Ammon's horn (tissue), 1 donor: ENCODE data around the gene ST6GALNAC2.
"Not testable (repeated sequence)": the region's sequence is repeated elsewhere in the genome, so short reads cannot be mapped to it uniquely, and the experiment has no call there.

Source experiments
- DNase-seq: peaks from one replicate; pipeline ENCODE4 v3.0.0-alpha.2; 2016; ENCODE audit warnings: low spot score

Gene ST6GALNAC2

DNA sequence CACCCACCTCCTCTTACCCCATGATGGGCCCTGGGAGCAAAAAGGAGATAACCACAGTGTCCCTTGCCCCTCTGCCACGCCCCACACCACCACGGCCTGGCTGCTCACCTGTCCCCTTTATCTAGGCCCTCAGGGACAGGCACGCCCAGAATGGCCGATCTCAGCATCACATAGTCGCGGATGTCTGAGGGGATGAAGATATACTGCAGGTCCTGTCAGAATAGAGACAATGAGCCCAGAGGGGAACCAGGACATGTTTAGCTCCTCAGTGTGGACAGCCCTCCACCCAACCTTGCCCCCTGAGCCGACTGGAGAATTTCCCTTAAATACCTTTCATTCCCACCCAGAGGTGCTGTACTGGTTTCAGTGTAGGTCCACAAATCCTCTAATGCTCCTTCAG, 15.2 kb downstream of the ST6GALNAC2 start:
- no peak for DNase-seq

DNA sequence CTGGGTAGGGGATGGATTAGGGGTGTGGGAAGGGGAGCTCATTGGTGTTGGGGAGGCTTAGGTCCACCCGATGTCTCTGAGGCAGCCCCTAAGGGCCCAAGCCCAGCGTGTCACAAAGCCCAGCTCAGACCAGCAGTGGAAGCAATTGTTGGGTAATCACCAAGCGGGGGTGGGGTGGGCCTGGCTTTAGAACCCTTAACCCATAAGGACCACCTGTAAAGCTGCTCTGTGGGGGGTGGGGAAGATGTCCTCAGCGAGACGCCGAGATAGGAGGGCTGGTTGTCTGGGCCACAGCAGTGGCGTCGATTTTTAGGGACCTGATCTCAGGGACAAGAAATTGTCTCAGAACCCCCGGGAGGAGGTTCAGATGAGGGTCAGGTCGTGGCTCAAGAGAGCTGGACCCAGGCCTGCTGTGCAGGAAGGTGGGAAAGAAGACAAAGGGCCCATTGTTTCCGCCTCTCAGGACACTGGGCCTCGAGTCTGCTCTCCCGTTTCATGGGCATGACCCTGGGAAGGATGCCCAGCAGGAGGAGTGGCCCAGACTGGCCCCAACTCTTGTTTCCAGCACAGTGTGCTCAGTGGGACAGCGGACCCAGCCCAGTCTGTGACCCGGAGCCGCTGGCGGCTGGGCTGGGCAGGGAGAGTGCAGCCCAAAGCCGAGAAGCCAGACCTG, 15.9 kb downstream of the ST6GALNAC2 start:
- DNase-seq, result peak; percentile 86

DNA sequence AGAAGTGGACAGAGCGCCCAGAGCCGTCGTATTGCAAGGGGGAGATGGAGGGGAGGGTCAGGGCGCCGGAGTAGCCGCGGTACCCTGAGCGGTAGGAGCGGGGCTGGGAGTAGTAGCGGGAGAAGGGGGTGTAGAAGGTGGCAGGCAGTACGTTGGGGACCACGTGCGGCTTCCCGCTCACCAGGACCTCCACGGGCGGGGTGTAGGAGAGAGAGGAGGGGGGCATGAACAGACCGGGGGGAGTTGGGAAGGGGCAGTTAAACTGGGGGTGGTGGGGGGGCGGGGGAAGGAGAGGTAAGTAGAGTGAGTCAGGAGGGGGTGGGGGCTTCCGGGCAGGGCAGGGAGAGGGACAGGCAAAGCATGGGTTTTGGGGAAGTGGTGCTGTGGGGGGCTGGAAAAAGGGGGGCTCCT, 16.8 kb downstream of the ST6GALNAC2 start:
- no peak for DNase-seq

DNA sequence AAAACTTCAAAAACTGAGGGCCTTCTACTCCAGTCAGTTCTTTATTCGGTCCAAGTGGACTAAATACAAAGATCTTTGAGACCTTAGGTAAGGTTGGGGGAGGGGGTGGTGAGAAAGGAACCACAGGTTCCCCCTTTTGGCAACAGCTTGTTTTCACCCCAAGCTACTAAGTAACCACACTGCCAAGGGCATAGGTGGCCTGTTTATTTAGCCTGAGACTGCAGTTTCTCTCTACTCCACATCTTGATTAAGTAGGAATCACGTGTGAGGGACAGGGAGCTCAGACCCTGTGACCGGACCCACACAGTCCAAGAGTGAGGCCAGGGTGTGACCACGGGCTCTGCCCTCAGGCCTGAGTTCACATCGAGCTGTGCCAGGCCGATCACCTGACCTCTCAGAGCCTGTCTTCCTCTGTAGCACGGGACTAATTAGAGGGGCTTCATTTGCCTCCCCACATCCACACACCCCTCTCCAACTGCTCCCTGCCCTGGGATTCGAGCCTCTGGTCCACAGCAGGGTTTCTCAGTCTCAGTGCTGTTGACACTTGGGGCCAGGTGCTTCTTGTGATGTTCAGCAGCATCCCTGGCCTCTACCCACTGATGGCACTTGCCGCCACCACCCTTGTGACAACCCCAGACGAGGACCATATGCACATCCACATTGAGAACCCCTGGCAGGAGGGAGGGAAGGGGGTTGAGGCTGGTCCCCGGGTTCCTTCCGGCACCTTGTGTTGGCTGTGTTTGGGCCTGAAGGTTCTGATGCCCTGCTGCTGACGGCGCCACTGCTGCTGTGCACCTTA, 17.8 kb downstream of the ST6GALNAC2 start:
- DNase-seq, result no peak

DNA sequence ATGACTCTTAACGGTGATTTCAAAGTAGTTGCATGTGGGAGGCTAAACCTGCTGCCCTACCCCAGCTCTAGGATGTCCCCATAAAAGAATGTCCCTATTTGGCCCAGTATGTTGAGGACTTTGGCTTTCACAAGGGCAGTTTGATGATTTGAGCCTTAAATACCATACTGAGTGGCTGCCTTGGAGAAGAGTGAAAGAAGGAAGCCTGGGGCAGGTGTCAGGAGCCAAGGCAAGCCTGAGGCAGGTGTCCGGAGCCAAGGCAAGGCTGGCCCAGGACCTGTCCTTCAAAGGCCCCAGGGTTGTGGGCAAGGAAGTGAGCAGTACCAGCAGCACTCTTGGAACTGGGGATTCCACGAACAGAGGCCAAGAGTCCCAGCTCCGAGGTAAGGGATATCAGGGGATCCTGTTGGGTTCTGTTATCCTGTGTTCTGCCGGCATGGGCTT, 18.6 kb downstream of the ST6GALNAC2 start:
- DNase-seq, result no peak

DNA sequence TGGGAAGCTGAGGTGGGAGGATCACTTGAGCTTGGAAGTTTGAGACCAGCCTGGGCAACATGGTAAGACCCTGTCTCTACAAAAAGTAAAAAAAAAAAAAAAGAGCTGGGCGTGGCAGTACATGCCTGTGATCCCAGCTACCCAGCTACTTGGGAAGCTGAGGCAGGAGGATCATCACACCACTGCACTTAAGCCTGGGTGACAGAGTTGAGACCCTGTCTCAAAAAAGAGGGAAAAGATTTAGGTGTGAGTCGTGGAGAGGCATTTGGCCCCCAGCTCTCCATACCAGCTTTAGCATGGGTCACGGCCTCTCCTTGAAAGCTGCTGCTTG, 19.1 kb downstream of the ST6GALNAC2 start:
- no peak for DNase-seq

DNA sequence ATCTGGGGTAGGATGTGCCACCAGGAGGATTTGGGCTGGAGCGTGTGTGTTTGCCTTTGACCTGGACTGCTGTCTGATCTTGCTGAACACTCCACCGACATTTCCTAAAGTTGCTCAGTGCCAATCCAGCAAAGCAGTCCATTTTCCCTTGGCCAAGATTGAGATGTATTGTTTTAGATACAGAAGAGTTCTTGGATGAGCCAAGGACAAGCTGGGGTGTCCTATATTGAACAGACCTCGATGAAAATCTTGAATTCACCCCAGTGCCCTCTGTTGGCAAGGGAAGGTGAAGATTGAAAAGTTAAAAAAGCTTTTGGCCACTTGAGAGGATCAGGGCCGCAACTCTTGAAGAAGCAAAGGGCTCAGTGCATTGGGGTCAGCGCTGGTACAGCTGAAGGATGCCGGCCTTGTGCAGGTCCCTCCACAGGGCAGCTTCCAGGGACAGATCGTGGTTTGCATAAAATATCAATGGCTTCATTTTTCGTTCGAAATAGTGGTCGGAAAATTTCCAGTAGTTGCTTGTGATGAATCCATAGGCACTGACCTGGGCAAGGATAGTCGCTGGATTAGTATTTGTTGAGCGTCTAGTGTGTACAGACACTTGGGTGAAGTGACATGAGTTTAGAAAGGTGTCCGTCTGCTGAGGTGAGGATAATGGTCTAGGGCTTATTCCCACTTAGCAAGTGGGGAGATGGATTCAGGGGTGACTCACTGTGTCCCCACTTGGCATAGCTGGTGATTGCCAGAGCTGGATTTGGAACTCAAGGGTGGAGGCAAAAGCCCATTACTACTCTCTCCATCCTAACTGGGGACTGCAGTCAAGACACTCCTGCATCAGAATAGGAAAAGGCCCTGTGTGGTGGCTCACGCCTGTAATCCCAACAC, 19.7 kb downstream of the ST6GALNAC2 start:
- no peak for DNase-seq

DNA sequence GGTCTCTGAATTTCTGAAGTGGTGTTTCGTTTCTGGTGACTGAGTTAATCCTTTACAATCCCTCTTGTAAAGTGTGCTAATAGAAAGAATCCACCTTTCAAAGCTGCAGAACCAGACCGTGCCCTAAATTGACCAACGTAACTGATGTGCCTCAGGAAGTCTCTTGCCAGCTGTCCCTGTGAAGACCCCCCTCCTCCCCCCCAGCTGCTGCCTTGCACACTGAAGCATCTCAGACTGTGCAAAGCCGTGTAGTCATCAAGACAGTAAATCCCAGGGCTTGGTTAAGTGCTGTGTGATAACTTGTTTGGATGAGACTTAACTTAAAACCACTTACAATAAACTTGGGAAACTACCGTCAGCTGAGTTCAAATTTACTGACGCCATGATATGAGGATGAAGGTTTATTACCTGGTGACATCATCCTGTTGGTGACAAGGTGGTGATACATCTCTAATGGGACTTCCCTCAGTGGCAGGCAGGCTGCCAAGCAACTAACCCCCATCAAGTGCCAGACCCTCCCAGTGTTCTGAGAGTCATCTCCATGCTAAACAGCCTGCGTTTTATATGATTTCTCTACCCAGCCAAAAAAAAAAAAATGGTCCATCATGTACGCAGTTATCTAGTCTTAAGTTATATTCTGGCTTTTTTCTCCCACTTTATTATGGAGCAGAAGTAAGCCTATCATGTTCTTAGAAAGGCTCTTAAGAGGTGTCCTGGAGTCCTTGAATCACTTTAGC, 20.5 kb downstream of the ST6GALNAC2 start:
- DNase-seq, result not testable (repeated sequence)

DNA sequence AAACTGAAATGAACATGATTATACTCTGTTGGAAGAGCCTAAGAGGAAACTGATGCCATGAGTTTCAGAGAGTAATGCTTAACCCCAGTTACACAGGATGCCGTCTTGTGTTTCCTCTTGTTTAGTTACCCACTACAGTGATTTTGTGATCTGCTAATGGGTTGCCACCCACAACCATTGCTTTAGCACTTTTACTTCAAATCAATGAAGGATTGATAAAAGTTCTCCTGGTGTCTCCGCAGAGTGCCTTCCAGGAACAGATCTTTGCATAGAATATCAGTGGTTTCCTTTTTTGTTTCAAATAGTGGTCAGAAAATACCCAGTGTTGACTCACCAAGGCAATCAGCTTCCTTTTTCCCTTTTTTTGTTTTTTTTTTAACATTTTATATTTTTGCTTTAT, 22.3 kb downstream of the ST6GALNAC2 start:
- not testable (repeated sequence) for DNase-seq

DNA sequence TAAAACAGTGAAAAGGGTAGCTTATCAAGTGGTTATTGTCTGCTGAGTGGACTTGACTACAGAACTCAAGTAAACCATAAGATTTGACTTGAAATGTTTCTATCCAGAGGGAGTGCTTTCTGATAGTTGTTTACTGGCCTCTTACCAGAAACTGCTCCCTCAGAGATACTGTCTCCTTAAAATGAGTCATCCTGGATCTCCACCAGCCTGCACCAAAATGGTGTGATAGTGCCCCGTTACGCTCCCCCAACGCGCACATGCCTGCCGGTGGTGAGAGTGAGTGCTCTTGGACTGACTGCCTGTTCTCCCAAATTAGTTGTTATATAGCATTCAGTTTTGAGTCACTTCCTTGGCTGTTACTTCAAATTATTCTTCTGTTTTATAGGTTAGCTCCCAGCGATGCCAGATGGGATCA, 22.9 kb downstream of the ST6GALNAC2 start:
- no peak for DNase-seq

DNA sequence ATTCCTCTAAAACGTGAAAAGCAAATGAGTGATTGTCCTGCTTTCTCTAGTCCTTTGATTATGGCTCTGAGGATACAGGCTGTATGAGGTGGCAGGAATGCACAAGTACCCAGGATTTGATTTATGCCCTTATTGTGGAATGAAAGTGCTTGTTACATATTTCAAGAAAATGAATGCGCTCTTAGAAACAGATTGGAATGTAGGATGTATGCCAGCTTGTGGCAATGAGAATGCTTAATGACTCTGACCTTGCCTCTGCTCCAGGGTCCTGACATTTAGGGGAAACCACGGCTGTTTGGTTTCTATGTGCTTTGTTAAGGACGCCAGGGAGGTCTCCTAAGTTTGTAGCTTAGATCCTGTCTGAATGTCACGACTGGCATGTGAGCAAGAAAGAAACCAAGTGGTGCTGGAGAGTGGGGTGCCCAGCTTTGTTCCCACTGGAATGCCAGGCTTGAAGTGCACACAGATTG, 23.8 kb downstream of the ST6GALNAC2 start:
- no peak for DNase-seq

DNA sequence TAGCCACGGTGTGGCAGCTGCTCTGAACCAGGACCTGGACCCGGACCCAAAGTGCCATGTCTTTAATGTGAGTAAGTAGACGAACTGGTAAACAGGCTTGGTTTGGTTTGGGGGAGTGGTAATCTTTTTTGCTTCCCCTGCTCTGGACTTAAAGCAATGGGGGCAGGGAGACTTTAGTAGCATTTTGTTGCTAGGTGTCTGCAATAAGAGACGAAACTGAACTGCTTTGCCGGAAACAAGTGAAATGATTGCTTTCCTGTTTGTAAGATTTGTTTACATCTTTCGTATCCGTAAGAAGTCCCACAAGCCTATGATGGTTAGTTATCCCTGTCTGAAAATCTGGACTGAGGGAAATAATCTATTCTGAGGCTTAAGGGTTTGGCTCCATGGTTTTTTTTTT, 24.3 kb downstream of the ST6GALNAC2 start:
- DNase-seq, result no peak

DNA sequence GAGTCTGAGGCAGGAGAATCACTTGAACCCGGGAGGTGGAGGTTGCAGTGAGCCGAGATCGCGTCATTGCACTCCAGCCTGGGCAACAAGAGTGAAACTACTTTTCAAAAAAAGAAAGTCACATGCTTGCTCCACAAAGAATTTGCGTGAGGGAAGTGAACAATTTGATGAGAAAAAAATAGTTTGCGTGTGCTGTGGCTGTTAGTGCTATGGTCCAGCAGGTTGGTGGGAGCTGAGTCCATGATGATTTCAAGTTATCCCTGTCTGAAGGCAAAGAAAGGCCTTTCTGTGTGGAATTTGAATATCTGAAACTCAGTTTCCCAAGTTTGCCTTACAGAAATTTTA, 24.8 kb downstream of the ST6GALNAC2 start:
- DNase-seq, result no peak

DNA sequence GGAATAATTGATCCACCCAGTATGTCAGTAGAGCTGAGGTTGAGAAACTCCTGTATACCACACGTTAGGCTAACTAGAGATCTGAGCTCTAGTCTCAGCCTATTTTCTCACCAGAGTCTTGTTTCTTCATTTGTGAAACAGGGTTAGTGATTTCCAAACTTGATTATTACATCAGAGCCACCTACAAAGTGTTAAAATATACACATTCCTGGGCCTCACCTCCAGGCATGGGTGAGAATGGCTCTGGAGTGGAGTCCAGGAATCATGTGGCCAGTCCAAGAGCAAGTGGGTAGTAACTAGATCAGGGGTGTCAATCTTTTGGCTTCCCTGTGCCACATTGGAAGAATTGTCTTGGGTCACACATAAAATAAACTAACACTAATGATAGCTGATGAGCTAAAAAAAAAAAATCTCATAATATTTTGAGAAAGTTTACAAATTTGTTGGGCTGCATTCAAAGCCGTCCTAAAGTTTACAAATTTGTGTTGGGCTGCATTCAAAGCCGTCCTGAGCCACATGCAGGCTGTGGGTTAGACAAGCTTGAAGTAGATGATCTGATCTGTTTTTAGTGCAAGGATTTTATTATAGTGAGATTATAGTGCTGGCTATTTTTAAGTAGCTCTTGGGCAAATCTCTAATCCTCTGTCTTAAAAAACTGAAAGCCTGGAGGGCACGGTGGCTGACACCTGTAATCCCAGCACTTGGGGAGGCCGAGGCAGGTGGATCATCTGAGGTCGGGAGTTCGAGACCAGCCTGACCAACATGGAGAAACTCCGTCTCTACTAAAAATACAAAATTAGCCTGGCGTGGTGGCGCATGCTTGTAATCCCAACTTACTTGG, 25.4 kb downstream of the ST6GALNAC2 start:
- no peak for DNase-seq

DNA sequence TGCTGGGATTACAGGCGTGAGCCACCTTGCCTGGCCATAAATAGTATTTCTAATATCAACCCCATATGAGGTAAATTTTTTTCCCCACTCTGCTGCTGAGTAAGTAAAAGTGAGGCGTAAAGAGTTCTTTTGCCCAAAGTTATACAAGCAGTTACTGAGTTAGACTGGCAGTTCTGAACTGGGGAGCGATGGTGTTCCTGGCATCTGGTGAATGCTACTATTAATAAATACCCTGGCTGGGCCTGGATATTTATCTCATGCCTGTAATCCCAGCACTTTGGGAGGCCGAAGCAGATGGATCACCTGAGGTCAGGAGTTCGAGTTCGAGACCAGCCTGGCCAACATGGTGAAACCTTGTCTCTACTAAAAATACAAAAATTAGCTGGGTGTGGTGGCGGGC, 26.2 kb downstream of the ST6GALNAC2 start:
- not testable (repeated sequence) for DNase-seq

DNA sequence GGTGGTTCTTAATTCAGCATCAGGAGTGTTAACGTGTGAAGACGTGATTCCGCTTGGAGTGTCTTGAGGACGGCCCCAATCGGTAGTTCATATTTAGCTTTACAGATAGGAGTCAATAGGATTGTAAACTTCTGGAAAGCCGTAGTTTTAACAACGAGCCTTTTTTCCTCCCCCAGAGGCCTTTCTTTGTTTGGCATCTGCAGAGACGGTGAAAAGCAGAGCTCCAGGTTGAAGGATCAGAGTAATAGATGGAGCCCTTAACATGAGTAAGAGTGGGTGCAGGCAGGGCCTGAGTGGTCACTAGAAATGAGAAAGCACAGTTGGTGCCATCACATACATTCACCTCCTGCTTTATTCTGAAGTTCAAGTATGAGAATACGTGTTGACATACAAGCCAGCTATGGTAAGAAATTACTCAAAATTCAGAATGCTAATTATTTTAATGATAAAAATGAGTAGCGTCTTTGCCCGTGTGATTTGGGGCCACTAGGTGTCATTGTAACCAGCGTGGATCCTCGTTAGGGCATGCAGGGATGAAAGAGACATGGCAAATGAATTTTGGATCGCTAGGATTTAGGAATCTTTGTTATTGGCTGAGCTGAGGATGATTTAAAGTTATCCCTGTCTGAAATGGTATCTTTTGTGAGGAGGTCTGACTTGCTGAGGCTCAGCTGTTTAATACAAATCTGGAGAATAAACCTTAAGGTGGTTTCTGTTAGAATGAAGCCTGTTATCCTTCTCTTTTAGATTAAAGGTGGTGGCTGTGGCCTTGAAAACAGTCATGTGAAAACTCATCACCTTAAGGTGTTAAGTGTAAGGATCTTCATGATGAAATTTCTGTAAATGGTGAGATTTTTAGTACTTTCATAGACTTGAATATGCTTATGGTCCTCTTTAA, 27.2 kb downstream of the ST6GALNAC2 start:
- DNase-seq, result no peak

DNA sequence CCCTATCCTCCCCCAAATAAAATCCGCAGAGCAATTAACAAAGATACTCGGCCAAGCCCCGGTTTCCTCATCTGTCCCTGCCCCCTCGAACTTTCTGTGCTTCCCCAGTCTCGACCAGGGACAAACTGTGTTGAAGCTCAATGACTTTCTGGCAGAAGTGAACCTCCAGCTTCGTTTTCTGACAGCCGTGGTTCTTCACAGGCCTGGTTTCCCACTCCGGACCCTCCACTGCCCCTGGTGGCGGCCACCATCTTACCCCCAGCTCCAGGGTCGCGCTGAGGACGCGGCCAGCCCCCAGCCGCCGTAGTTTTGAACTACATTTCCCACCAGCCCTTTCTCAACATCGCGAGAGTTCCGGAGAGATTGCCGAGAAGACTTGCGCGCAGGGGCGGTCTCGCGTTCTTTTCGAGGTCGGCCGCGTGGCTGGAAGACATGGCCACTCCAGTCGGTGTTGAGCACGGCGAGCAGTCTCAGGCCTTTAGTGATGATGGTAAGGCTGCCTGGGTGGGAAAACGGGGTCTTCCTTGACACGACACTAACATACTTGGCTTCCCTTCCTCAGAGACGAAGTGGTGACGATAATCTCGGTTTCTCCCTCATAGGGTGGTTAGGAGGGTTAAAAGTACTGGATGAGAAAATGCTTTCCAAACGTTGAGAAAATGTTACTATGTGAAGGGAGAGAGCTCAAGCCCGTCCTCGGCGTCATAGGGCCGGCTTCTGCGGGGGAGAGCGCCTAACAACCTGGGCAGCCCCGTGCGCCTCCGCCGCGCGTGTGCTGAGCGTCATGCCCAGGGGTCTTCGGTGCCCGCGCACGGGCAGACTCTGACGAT, 28.1 kb downstream of the ST6GALNAC2 start:
- DNase-seq, result peak; percentile 93

DNA sequence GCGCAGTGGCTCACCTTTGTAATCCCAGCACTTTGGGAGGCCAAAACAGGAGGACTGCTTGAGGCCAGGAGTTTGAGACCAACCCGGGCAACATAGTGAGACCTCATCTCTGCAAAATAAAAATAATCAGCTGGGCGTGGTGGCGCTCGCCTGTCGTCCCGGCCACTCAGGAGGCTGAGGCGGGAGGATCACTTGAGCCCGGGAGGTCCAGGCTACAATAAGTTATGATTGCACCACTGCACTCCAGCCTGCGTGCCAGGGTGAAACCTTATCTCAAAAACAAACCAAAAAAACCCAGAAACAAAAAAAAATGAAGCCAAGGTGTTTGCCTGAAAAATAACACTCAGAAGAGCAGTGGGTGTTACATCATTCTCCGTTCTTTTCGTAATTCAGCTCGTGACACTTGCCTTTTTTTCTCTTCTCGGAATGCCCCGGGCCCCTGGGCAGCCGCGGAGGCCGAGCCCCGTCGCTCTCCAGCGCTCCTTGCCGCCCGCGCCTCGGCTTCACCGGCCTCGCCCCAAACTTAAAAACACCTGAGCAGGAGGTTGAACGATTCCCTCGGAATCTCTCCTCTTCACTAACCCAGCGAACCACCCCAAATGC, 28.8 kb downstream of the ST6GALNAC2 start:
- no peak for DNase-seq

DNA sequence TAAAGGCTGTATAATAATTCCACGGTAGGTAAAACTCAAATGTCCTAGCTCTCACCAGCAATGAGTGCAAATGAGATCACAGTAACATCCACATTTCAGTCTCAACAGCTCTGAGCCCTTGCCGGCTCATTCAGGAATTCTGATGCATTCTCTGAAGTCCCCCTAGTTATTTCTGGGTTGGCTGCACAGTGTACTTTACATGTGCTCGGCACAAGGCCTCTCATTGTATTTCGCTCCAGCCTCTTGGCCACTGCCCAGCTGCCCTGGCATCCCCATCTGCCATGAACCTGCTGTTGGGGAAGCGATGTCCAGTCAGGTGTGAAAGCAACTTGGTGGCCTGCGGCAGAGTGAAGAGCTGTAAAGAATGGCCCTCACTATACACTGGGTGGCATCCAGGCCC, 31.5 kb downstream of the ST6GALNAC2 start:
- peak; percentile 85 for DNase-seq
